ENCODE data around the gene SPATA31D3.
"Not testable (repeated sequence)": the region's sequence is repeated elsewhere in the genome, so short reads cannot be mapped to it uniquely, and the experiment has no call there.

The SPATA31D3 gene

DNA sequence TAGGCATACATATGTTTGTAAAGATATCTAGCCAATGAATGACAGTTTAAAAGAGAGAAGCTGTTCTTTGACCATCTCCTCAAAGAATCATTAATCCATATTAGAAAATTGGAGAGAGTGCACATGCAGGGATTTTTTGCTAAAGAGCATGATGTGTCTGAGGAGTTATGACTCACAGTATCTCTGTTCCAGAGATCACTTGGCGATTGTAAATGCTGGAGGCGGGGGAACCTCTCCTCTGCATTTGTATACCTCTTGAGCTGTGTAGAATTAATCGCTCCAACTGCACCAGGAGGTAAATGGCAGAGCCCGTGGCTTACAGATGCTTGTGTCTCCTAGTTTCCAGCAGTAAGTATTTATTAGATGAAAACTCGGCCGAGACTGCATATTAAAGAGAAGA lies 41.6 kb downstream of the SPATA31D3 start:
- TF ChIP-seq GABPA (IDR thresholded peaks at IDR 0.05; ENCODE audit: low read depth) (no peak), CTCF (IDR thresholded peaks at IDR 0.05; ENCODE audit: insufficient read depth, low read length) (no peak), POLR2AphosphoS5 (IDR thresholded peaks at IDR 0.05; ENCODE audit: low read depth) (no peak), SPI1 (IDR thresholded peaks at IDR 0.05; ENCODE audit: borderline replicate concordance, low read depth) (no peak)
- TF ChIP-seq, protein P1, sequence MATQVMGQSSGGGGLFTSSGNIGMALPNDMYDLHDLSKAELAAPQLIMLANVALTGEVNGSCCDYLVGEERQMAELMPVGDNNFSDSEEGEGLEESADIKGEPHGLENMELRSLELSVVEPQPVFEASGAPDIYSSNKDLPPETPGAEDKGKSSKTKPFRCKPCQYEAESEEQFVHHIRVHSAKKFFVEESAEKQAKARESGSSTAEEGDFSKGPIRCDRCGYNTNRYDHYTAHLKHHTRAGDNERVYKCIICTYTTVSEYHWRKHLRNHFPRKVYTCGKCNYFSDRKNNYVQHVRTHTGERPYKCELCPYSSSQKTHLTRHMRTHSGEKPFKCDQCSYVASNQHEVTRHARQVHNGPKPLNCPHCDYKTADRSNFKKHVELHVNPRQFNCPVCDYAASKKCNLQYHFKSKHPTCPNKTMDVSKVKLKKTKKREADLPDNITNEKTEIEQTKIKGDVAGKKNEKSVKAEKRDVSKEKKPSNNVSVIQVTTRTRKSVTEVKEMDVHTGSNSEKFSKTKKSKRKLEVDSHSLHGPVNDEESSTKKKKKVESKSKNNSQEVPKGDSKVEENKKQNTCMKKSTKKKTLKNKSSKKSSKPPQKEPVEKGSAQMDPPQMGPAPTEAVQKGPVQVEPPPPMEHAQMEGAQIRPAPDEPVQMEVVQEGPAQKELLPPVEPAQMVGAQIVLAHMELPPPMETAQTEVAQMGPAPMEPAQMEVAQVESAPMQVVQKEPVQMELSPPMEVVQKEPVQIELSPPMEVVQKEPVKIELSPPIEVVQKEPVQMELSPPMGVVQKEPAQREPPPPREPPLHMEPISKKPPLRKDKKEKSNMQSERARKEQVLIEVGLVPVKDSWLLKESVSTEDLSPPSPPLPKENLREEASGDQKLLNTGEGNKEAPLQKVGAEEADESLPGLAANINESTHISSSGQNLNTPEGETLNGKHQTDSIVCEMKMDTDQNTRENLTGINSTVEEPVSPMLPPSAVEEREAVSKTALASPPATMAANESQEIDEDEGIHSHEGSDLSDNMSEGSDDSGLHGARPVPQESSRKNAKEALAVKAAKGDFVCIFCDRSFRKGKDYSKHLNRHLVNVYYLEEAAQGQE (IDR thresholded peaks at IDR 0.05; ENCODE audit: insufficient replicate concordance, low read depth) = no peak
- H3K27ac ChIP-seq (replicated peaks) = no peak overlapping the region
- no peak overlapping the region for H3K4me3 ChIP-seq (replicated peaks; ENCODE audit: insufficient read depth, low read length)
- no peak for DNase-seq (ENCODE audit: low read depth in 1 of 2, low spot score in 1 of 2)
- no peaks in the 10 kb centered on the region for H3K27me3 ChIP-seq (ENCODE audit: insufficient read depth, poor library complexity, severe bottlenecking)

GRCh38 chr9:81986051-81986450 lies 42.8 kb downstream of the SPATA31D3 start:
- Histone ChIP-seq H3K27me3 (ENCODE audit: insufficient read depth, poor library complexity, severe bottlenecking) (no peaks in the 10 kb centered on the region), H3K27ac (replicated peaks) (no peak overlapping the region), H3K4me3 (replicated peaks; ENCODE audit: insufficient read depth, low read length) (no peak overlapping the region)
- DNase-seq (ENCODE audit: low read depth in 1 of 2, low spot score in 1 of 2) = no peak
- TF ChIP-seq CTCF (IDR thresholded peaks at IDR 0.05; ENCODE audit: insufficient read depth, low read length) (no peak), POLR2AphosphoS5 (IDR thresholded peaks at IDR 0.05; ENCODE audit: low read depth) (no peak), GABPA (IDR thresholded peaks at IDR 0.05; ENCODE audit: low read depth) (no peak), SPI1 (IDR thresholded peaks at IDR 0.05; ENCODE audit: borderline replicate concordance, low read depth) (no peak)
- TF ChIP-seq, protein P1 (IDR thresholded peaks at IDR 0.05; ENCODE audit: insufficient replicate concordance, low read depth) = no peak

- not testable (repeated sequence) for H3K27ac ChIP-seq (replicated peaks); H3K27me3 ChIP-seq (ENCODE audit: insufficient read depth, poor library complexity, severe bottlenecking); DNase-seq (ENCODE audit: low read depth in 1 of 2, low spot score in 1 of 2); H3K4me3 ChIP-seq (replicated peaks; ENCODE audit: insufficient read depth, low read length)
Measured at GRCh38 chr9:81988472-81988871, 45.2 kb downstream of the SPATA31D3 start, which contains the start of gene SPATA31D1. SPATA31D1 (plus strand) TSS chr9:81988772; CDS start chr9:81988819, 47 bp downstream.

DNA sequence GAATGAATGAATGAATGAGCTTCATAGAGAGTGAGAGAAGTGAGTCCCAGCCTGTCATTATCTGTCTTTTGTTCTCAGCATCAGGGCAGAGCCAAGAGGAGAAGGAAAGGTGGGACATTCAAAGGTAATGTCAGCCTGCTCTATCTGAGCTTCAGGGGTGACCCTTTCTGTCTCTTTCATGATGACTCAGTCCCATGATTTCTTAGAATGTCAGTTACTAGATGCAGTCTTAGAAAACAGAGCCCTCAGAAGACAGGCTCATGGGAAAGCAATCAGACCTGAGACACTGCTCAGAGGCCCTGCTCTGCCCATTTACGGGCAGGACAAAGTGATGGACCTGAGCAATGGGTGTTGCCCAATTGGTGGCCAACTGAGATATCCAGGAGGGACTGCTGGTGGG lies 46.4 kb downstream of the SPATA31D3 start:
- Histone ChIP-seq H3K4me3 (replicated peaks; ENCODE audit: insufficient read depth, low read length) (no peak overlapping the region), H3K27ac (replicated peaks) (no peak overlapping the region), H3K27me3 (ENCODE audit: insufficient read depth, poor library complexity, severe bottlenecking) (no peaks in the 10 kb centered on the region)
- no peak for DNase-seq (ENCODE audit: low read depth in 1 of 2, low spot score in 1 of 2)
- no peak for TF ChIP-seq POLR2AphosphoS5 (IDR thresholded peaks at IDR 0.05; ENCODE audit: low read depth)
- no peak for TF ChIP-seq SPI1 (IDR thresholded peaks at IDR 0.05; ENCODE audit: borderline replicate concordance, low read depth)
- TF ChIP-seq, protein P1 (IDR thresholded peaks at IDR 0.05; ENCODE audit: insufficient replicate concordance, low read depth) = no peak
- TF ChIP-seq CTCF (IDR thresholded peaks at IDR 0.05; ENCODE audit: insufficient read depth, low read length) = no peak
- TF ChIP-seq GABPA (IDR thresholded peaks at IDR 0.05; ENCODE audit: low read depth) = no peak
